CD4-positive, alpha-beta T cell (primary cell): ENCODE measurements around the gene FOXO1. TPM values are rescaled to one million over a fixed set of nuclear protein-coding genes. Genes with fewer than 3 reads are reported as not detected.

Source experiments
- ATAC-seq: fragments of 200-7000 bp; cut with Tn5 transposase; one replicate; pipeline ENCODE4 v1.10.0; 2022; ENCODE audit warnings: mild to moderate bottlenecking; ENCODE audit not compliant: poor library complexity
- CTCF ChIA-PET: fragments of 350-600 bp; sonication (Branson Sonifier 250); formaldehyde crosslinking; loops from one replicate; lab custom pipeline; 2021; ENCODE audit warnings: antibody characterized with exemption, inconsistent platforms; lab: Charles Lee
- POLR2A ChIA-PET: fragments of 350-600 bp; sonication (Branson Sonifier 250); formaldehyde crosslinking; loops from one replicate; lab custom pipeline; 2021; ENCODE audit warnings: antibody characterized with exemption, inconsistent platforms; lab: Charles Lee
- DNase-seq, 14 experiments: peaks; one replicate each; pipeline ENCODE4 v3.0.0-alpha.2; 2013 to 2020; ENCODE audit warnings: mixed read lengths in 2 of 14
- H3K27ac ChIP-seq, 2 donors: one replicate each; pipeline versions ENCODE4 v1.5.1 to v1.7.0; 2013; ENCODE audit warnings: low read length in 2 of 2, low read depth in 1 of 2, mild to moderate bottlenecking in 1 of 2
- H3K27me3 ChIP-seq, 2 experiments: 1 replicate in 1 of 2; 2 replicates in 1 of 2; pipeline versions ENCODE4 v1.6.1 to v1.7.0; 2013; ENCODE audit warnings: low read length in 2 of 2, control low read depth in 1 of 2, mild to moderate bottlenecking in 1 of 2, moderate library complexity in 1 of 2; ENCODE audit not compliant: insufficient read depth in 2 of 2, control insufficient read depth in 1 of 2
- H3K36me3 ChIP-seq: one replicate; pipeline ENCODE4 v1.6.1; 2013; ENCODE audit warnings: low read length, control low read depth; ENCODE audit not compliant: insufficient read depth
- H3K4me1 ChIP-seq: one replicate; pipeline ENCODE4 v1.6.1; 2013; ENCODE audit warnings: low read length, control low read depth; ENCODE audit not compliant: insufficient read depth
- H3K4me3 ChIP-seq: one replicate; pipeline ENCODE4 v1.5.1; 2013; ENCODE audit warnings: mild to moderate bottlenecking, low read length, moderate library complexity
- H3K9me3 ChIP-seq, 2 experiments: 1 replicate in 1 of 2; 2 replicates in 1 of 2; pipeline versions ENCODE4 v1.6.1 to v1.7.0; 2013; ENCODE audit warnings: low read length in 2 of 2, mild to moderate bottlenecking in 2 of 2, control low read depth in 1 of 2, moderate library complexity in 1 of 2; ENCODE audit not compliant: control insufficient read depth in 1 of 2, insufficient read depth in 1 of 2
- H3K27ac Mint-ChIP-seq: one replicate; pipeline ENCODE4 v1.8.0; 2020; ENCODE audit warnings: mixed read lengths
- H3K27me3 Mint-ChIP-seq: one replicate; pipeline ENCODE4 v1.8.0; 2021; ENCODE audit warnings: mixed read lengths
- H3K36me3 Mint-ChIP-seq: one replicate; pipeline ENCODE4 v1.8.0; 2021; ENCODE audit warnings: low read depth, mixed read lengths
- H3K4me1 Mint-ChIP-seq: one replicate; pipeline ENCODE4 v1.8.0; 2021; ENCODE audit warnings: low read depth, mixed read lengths
- H3K4me3 Mint-ChIP-seq: one replicate; pipeline ENCODE4 v1.8.0; 2020; ENCODE audit warnings: mild to moderate bottlenecking, mixed read lengths
- H3K9me3 Mint-ChIP-seq: one replicate; pipeline ENCODE4 v1.8.0; 2020; ENCODE audit warnings: mixed read lengths
- intact Hi-C, 2 experiments: fragments of 100-400 bp; cut with DNase I in 1 of 2; cut with micrococcal nuclease in 1 of 2; formaldehyde crosslinking; loops; one replicate each; pipeline versions ENCODE4 v1.15.1 to v1.9.0; 2023 to 2025; cut with DNase I, micrococcal nuclease
- total RNA-seq, 174 experiments: library from RNA in 2 of 174; stranded (reverse) in 2 of 174; gene quantifications; one replicate each; pipeline ENCODE4 v1.2.3 and lab custom pipeline; 2021 to 2026
- TF ChIP-seq, protein P1 (sequence below): fragments of 200-600 bp; IDR thresholded peaks from one replicate; pipeline ENCODE4 v1.8.0; 2022; ENCODE audit warnings: antibody characterized with exemption, mild to moderate bottlenecking

FOXO1 gene
- total RNA-seq, 2 experiments from 2014 or later, result 93.1 to 101 TPM

DNA sequence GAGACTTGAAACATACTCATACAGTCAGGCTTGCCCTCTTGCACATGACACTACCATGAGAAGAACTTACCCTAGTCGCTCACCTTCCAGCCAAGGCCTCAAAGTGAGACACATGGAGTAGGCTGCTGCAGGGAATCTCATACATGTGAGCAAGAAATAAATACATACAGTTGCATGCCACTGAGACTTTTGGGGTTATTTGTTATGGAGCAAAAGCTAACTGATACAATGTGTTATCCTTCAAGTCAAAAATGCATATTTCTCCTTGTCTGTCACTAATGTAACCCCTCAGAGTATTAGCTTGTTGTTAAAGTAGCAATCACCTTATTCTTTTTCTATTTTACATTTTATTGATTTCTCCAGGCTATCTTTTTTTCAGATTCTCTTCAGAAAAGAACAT, 58.1 kb downstream of the FOXO1 start:
- TF ChIP-seq, protein P1, sequence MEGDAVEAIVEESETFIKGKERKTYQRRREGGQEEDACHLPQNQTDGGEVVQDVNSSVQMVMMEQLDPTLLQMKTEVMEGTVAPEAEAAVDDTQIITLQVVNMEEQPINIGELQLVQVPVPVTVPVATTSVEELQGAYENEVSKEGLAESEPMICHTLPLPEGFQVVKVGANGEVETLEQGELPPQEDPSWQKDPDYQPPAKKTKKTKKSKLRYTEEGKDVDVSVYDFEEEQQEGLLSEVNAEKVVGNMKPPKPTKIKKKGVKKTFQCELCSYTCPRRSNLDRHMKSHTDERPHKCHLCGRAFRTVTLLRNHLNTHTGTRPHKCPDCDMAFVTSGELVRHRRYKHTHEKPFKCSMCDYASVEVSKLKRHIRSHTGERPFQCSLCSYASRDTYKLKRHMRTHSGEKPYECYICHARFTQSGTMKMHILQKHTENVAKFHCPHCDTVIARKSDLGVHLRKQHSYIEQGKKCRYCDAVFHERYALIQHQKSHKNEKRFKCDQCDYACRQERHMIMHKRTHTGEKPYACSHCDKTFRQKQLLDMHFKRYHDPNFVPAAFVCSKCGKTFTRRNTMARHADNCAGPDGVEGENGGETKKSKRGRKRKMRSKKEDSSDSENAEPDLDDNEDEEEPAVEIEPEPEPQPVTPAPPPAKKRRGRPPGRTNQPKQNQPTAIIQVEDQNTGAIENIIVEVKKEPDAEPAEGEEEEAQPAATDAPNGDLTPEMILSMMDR, result no peak
- Mint-ChIP-seq H3K27ac (peak overlapping the region; percentile 19), H3K9me3 (no peaks in the 10 kb centered on the region), H3K4me1 (peaks cover 96% of the 10 kb centered on the region), H3K36me3 (peaks cover 23% of the 10 kb centered on the region), H3K27me3 (no peaks in the 10 kb centered on the region), H3K4me3 (no peak overlapping the region)
- peaks cover 6% of the 10 kb centered on the region for H3K36me3 ChIP-seq
- no peaks in the 10 kb centered on the region for H3K27me3 ChIP-seq
- DNase-seq, result no peak
- no peak overlapping the region for H3K27ac ChIP-seq
- intact Hi-C loops, result no loop called here
- ChIA-PET POLR2A (interaction anchor here (0.6 kb wide), 1 partner anchor 410 kb away, joined by 3 read pairs; no protein-coding TSS in a partner anchor), CTCF (interaction anchor here (0.9 to 1.3 kb wide), 2 partner anchors 60 to 61 kb away, joined by 3 read pairs; no protein-coding TSS in a partner anchor)
- no peak overlapping the region for H3K4me3 ChIP-seq
- no peak for ATAC-seq
- H3K4me1 ChIP-seq, result peaks cover 52% of the 10 kb centered on the region
- H3K9me3 ChIP-seq, result no peaks in the 10 kb centered on the region

DNA sequence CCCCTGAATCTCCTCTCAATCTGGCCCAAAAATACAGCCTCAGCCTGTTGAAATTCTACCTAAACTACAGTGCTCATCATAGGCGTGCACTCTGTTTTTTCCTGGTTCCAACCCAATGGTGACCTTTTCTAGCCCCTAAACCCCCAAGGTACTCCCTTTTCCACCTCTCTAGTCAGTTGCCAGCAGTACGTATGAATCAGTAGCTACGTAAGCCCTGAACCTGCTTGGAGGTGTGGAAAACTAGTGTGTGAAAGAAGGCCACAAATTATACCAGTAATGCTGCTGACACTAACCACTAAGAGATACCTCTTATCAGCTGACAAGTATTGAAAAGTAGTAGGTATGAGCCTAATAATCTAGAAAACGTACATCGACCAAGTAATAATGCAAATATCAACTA, 60.9 kb downstream of the FOXO1 start:
- H3K4me1 Mint-ChIP-seq, result peaks cover 91% of the 10 kb centered on the region
- H3K36me3 ChIP-seq, result peaks cover 2% of the 10 kb centered on the region
- no peaks in the 10 kb centered on the region for H3K9me3 Mint-ChIP-seq
- no peaks in the 10 kb centered on the region for H3K27me3 Mint-ChIP-seq
- TF ChIP-seq, protein P1, result no peak
- CTCF ChIA-PET, result interaction anchor here (0.8 to 1.7 kb wide), 3 partner anchors 14 to 40 kb away, joined by 3 to 4 read pairs (median 3); no protein-coding TSS in a partner anchor
- no peaks in the 10 kb centered on the region for H3K9me3 ChIP-seq
- peak overlapping the region; percentile 38 for H3K27ac Mint-ChIP-seq
- H3K36me3 Mint-ChIP-seq, result peaks cover 12% of the 10 kb centered on the region
- H3K27me3 ChIP-seq, result no peaks in the 10 kb centered on the region
- DNase-seq (no peak), ATAC-seq (peak; percentile 32)
- POLR2A ChIA-PET, result interaction anchor here (0.7 to 2.2 kb wide), 3 partner anchors 15 to 253 kb away, joined by 3 to 7 read pairs (median 5); no protein-coding TSS in a partner anchor
- intact Hi-C loops, result no loop called here
- peak overlapping the region; percentile 3 for H3K4me3 Mint-ChIP-seq
- peaks cover 40% of the 10 kb centered on the region for H3K4me1 ChIP-seq
- H3K4me3 ChIP-seq, result no peak overlapping the region
- no peak overlapping the region for H3K27ac ChIP-seq

DNA sequence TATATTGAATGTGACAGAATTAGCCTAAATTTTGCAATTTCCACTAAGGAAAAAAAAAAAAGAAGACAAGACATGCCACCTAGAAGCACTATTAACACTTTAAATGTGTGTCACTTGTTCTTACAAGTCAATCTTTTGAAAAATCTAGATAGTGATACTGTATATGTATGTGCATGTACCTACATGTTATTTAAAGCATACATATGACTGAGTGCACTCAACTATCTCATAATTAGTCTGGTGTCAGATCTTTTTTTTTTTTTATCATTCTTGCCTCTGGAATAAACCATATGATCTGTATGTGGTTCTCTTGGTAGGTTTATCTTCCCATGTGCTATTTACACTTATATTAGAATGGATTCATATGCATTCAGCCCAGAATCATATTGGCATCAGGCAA, 62.3 kb downstream of the FOXO1 start:
- Histone ChIP-seq H3K4me1 (peaks cover 49% of the 10 kb centered on the region), H3K4me3 (no peak overlapping the region), H3K27me3 (no peaks in the 10 kb centered on the region), H3K36me3 (peaks cover 5% of the 10 kb centered on the region), H3K9me3 (no peaks in the 10 kb centered on the region), H3K27ac (no peak overlapping the region)
- no peak for ATAC-seq
- Mint-ChIP-seq H3K4me3 (peak overlapping the region; percentile 74), H3K27me3 (no peaks in the 10 kb centered on the region), H3K36me3 (peaks cover 12% of the 10 kb centered on the region), H3K9me3 (no peaks in the 10 kb centered on the region), H3K4me1 (peaks cover 92% of the 10 kb centered on the region), H3K27ac (peak overlapping the region; percentile 16)
- CTCF ChIA-PET, result interaction anchor here (1.0 to 1.1 kb wide), 2 partner anchors 8 to 207 kb away, joined by 3 read pairs; no protein-coding TSS in a partner anchor
- intact Hi-C loops, result no loop called here
- POLR2A ChIA-PET, result no interaction called here
- no peak for DNase-seq
- TF ChIP-seq, protein P1, result no peak
